Large intestine (tissue), 3 donors: ENCODE measurements around the gene GTF3C5. TPM values are rescaled to one million over a fixed set of nuclear protein-coding genes. Genes with fewer than 3 reads are reported as not detected.
"Not testable (repeated sequence)": the region's sequence is repeated elsewhere in the genome, so short reads cannot be mapped to it uniquely, and the experiment has no call there.

ENCODE experiments used
- DNase-seq, 2 donors: peaks; one replicate each; pipeline versions ENCODE4 v3.0.0 to v3.0.0-alpha.2; 2013
- H3K27ac ChIP-seq: one replicate; pipeline ENCODE4 v1.5.1; 2013; ENCODE audit warnings: low read length
- H3K27me3 ChIP-seq: 2 replicates; pipeline ENCODE4 v1.6.1; 2013; ENCODE audit warnings: low read length; ENCODE audit not compliant: control insufficient read depth, insufficient read depth
- H3K36me3 ChIP-seq: 2 replicates; pipeline ENCODE4 v1.6.1; 2013; ENCODE audit warnings: low read length; ENCODE audit not compliant: control insufficient read depth, insufficient read depth
- H3K4me1 ChIP-seq: one replicate; pipeline ENCODE4 v1.6.1; 2013; ENCODE audit warnings: low read length; ENCODE audit not compliant: control insufficient read depth, insufficient read depth
- H3K4me3 ChIP-seq: one replicate; pipeline ENCODE4 v1.5.1; 2013; ENCODE audit warnings: low read length
- H3K9me3 ChIP-seq: one replicate; pipeline ENCODE4 v1.6.1; 2013; ENCODE audit warnings: mild to moderate bottlenecking, low read depth, low read length, moderate library complexity; ENCODE audit not compliant: control insufficient read depth
- WGBS: methylation state at CpG from one replicate; pipeline ENCODE4 v1.1.5; 2013; ENCODE audit warnings: low lambda C conversion rate; ENCODE audit not compliant: insufficient coverage; 5-methylcytosine and 5-hydroxymethylcytosine counted together
- polyA plus RNA-seq: library from polyadenylated mRNA; unstranded; fragments of 120-200 nt; gene quantifications from one replicate; pipeline ENCODE4 v1.2.1, GENCODE V29; 2013

GTF3C5 gene
- polyA plus RNA-seq, 1 donor = 54.8 TPM

GRCh38 chr9:133028221-133028620, 2.6 kb upstream of the GTF3C5 start:
- WGBS = no CpG with 5 or more reads among the region's 3 CpGs

GRCh38 chr9:133029994-133030316, 842 bp upstream of the GTF3C5 start:
- H3K4me1 ChIP-seq = peaks cover 10% of the 10 kb centered on the region
- peak overlapping the region; percentile 100 for H3K4me3 ChIP-seq
- WGBS = no CpG with 5 or more reads among the region's 28 CpGs
- H3K27me3 ChIP-seq = no peaks in the 10 kb centered on the region
- H3K27ac ChIP-seq = peak overlapping the region; percentile 64
- DNase-seq = no peak
- H3K9me3 ChIP-seq = no peaks in the 10 kb centered on the region
- H3K36me3 ChIP-seq = peaks cover 12% of the 10 kb centered on the region

More at GRCh38 chr9:133028221-133028620, 2.6 kb upstream of the GTF3C5 start:
- Histone ChIP-seq H3K36me3 (peaks cover 2% of the 10 kb centered on the region), H3K9me3 (no peaks in the 10 kb centered on the region), H3K27me3 (no peaks in the 10 kb centered on the region), H3K4me3 (no peak overlapping the region), H3K4me1 (peaks cover 10% of the 10 kb centered on the region), H3K27ac (no peak overlapping the region)
- DNase-seq = no peak

GRCh38 chr9:133031130-133031422, 279 bp downstream of the GTF3C5 start:
- H3K4me1 ChIP-seq = peaks cover 10% of the 10 kb centered on the region
- peaks cover 12% of the 10 kb centered on the region for H3K36me3 ChIP-seq
- H3K27ac ChIP-seq = peak overlapping the region; percentile 88
- no peaks in the 10 kb centered on the region for H3K27me3 ChIP-seq
- H3K9me3 ChIP-seq = no peaks in the 10 kb centered on the region
- H3K4me3 ChIP-seq = peak overlapping the region; percentile 100
- WGBS = 0% methylated on average over 6 of the region's 16 CpGs
- DNase-seq = no peak

- H3K27ac ChIP-seq = no peak overlapping the region
Observed at GRCh38 chr9:133031496-133031911, 707 bp downstream of the GTF3C5 start.

DNA sequence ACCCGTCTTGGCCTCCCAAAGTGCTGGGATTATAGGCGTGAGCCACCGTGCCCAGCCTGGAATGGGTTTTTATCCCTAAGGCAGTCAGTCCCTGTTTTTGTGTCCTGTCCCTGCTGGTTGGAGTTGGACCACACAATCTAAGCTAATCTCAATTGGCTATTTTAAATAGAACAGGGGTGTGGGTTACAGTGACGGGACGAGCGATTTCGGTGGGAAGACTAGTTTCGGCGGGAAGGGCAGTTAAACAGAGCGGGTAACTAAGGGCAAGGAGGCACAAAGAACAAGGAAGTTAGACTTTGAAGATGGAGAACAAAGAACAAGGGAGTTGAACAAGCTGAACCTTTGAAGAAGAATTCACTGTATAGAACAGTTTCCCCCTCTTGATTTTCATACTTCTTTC, 1.4 kb downstream of the GTF3C5 start:
- H3K9me3 ChIP-seq = no peaks in the 10 kb centered on the region
- no peak for DNase-seq
- H3K27ac ChIP-seq = no peak overlapping the region
- no peaks in the 10 kb centered on the region for H3K27me3 ChIP-seq
- WGBS = 100% methylated on average over 7 of the region's 10 CpGs
- H3K36me3 ChIP-seq = peaks cover 12% of the 10 kb centered on the region
- H3K4me1 ChIP-seq = peaks cover 10% of the 10 kb centered on the region
- no peak overlapping the region for H3K4me3 ChIP-seq

More at GRCh38 chr9:133031496-133031911, 707 bp downstream of the GTF3C5 start:
- WGBS = no CpG with 5 or more reads among the region's 10 CpGs
- H3K4me3 ChIP-seq = peak overlapping the region; percentile 100
- no peak for DNase-seq
- H3K27me3 ChIP-seq = no peaks in the 10 kb centered on the region
- H3K4me1 ChIP-seq = peaks cover 10% of the 10 kb centered on the region
- peaks cover 12% of the 10 kb centered on the region for H3K36me3 ChIP-seq
- H3K9me3 ChIP-seq = no peaks in the 10 kb centered on the region

- H3K4me1 ChIP-seq = peaks cover 5% of the 10 kb centered on the region
- 100% methylated on average over 2 of the region's 6 CpGs for WGBS
- H3K27me3 ChIP-seq = no peaks in the 10 kb centered on the region
- no peaks in the 10 kb centered on the region for H3K9me3 ChIP-seq
- no peak overlapping the region for H3K27ac ChIP-seq
- no peak for DNase-seq
- no peak overlapping the region for H3K4me3 ChIP-seq
- peaks cover 12% of the 10 kb centered on the region for H3K36me3 ChIP-seq
Observed at GRCh38 chr9:133035669-133036068, 4.9 kb downstream of the GTF3C5 start.

GRCh38 chr9:133037775-133038515, 7.1 kb downstream of the GTF3C5 start:
- no peak for DNase-seq
- no peaks in the 10 kb centered on the region for H3K9me3 ChIP-seq
- H3K4me1 ChIP-seq = no peaks in the 10 kb centered on the region
- H3K4me3 ChIP-seq = no peak overlapping the region
- no peaks in the 10 kb centered on the region for H3K27me3 ChIP-seq
- H3K27ac ChIP-seq = no peak overlapping the region
- 87% methylated on average over 5 of the region's 25 CpGs for WGBS
- peaks cover 25% of the 10 kb centered on the region for H3K36me3 ChIP-seq

DNA sequence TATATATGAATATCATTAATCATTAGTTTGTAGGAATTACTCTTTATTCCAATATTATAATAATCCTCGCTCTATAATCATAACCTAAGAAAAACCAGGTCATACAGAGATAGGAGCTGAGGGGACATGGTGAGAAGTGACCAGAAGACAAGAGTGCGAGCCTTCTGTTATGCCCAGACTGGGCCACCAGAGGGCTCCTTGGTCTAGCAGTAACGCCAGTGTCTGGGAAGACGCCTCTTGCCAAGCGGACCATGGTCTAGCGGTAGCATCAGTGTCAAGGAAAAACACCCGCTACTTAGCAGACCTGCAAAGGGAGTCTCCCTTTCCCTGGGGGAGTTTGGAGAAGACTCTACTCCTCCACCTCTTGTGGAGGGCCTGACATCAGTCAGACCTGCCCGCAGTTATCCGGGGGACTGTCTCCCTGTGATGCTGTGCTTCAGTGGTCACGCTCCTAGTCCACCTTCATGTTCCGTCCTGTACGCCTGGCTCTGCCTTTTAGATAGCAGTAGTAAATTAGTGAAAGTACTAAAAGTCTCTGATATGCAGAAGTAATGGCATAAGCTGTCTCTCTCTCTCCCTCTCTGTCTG, 10.2 kb downstream of the GTF3C5 start:
- DNase-seq, H3K27me3 ChIP-seq, H3K4me3 ChIP-seq, H3K9me3 ChIP-seq, H3K4me1 ChIP-seq, H3K27ac ChIP-seq: not testable (repeated sequence)
- WGBS = no CpG with 5 or more reads among the region's 12 CpGs
- peaks cover 43% of the 10 kb centered on the region for H3K36me3 ChIP-seq

DNA sequence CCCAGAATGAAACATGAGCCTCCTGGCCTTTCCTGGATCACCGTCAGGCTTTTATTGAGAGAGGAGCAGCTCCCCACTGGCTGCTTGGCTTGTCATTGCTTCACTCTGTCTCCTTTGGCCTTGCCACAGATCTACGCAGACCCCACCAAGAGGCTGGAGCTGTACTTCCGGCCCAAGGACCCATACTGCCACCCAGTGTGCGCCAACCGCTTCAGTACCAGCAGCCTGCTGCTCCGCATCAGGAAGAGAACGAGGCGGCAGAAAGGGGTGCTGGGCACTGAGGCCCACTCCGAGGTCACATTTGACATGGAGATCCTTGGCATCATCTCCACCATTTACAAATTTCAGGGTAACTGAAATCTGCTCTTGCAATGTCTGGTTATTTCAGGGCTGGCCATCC, 11.2 kb downstream of the GTF3C5 start:
- H3K4me3 ChIP-seq = no peak overlapping the region
- H3K36me3 ChIP-seq = peaks cover 52% of the 10 kb centered on the region
- DNase-seq = no peak
- WGBS = 80% methylated on average over 1 of the region's 9 CpGs
- no peaks in the 10 kb centered on the region for H3K27me3 ChIP-seq
- no peaks in the 10 kb centered on the region for H3K4me1 ChIP-seq
- no peak overlapping the region for H3K27ac ChIP-seq
- no peaks in the 10 kb centered on the region for H3K9me3 ChIP-seq

- Histone ChIP-seq H3K4me3 (no peak overlapping the region), H3K36me3 (peaks cover 59% of the 10 kb centered on the region), H3K27ac (no peak overlapping the region), H3K4me1 (no peaks in the 10 kb centered on the region), H3K9me3 (no peaks in the 10 kb centered on the region), H3K27me3 (no peaks in the 10 kb centered on the region)
- WGBS = no CpG with 5 or more reads among the region's 8 CpGs
- DNase-seq = no peak
Observed at GRCh38 chr9:133042676-133043075, 11.9 kb downstream of the GTF3C5 start.
